Loucy (cell line): Measurements from ENCODE around the gene ARID1B.

Source experiments
- H2AFZ ChIP-seq: fragments of 200-600 bp; sonication (generic); 2 replicates; pipeline ENCODE4 v1.6.0; 2016; ENCODE audit warnings: antibody characterized with exemption, mild to moderate bottlenecking, low read length, moderate library complexity
- H3F3A ChIP-seq: fragments of 200-600 bp; 2 replicates; pipeline ENCODE4 v1.6.0; 2016; ENCODE audit warnings: antibody characterized with exemption, low read depth, mild to moderate bottlenecking
- H3K27me3 ChIP-seq: fragments of 200-600 bp; sonication (generic); 2 replicates; pipeline ENCODE4 v1.6.1; 2014; ENCODE audit warnings: low read length, mild to moderate bottlenecking; ENCODE audit not compliant: insufficient read depth, poor library complexity, severe bottlenecking
- H3K36me3 ChIP-seq: fragments of 200-600 bp; sonication (generic); 2 replicates; pipeline ENCODE4 v1.6.1; 2016; ENCODE audit warnings: low read length; ENCODE audit not compliant: insufficient read depth
- H3K4me1 ChIP-seq: fragments of 200-600 bp; sonication (generic); 2 replicates; pipeline ENCODE4 v1.5.1; 2014; ENCODE audit warnings: low read length, mild to moderate bottlenecking; ENCODE audit not compliant: insufficient read depth, poor library complexity, severe bottlenecking
- H3K4me2 ChIP-seq: fragments of 200-600 bp; sonication (generic); 2 replicates; pipeline ENCODE4 v1.6.0; 2014; ENCODE audit warnings: antibody characterized with exemption, low read length, low read depth, mild to moderate bottlenecking; ENCODE audit not compliant: poor library complexity, severe bottlenecking
- H3K4me3 ChIP-seq: fragments of 200-600 bp; sonication (generic); 2 replicates; pipeline ENCODE4 v1.5.1; 2014; ENCODE audit warnings: low read length, mild to moderate bottlenecking, mixed read lengths; ENCODE audit not compliant: poor library complexity, severe bottlenecking
- H3K79me2 ChIP-seq: fragments of 200-600 bp; sonication (generic); 2 replicates; pipeline ENCODE4 v1.6.1; 2014; ENCODE audit warnings: low read length; ENCODE audit not compliant: insufficient read depth
- H3K9ac ChIP-seq: fragments of 200-600 bp; sonication (generic); 2 replicates; pipeline ENCODE4 v1.6.0; 2014; ENCODE audit warnings: mild to moderate bottlenecking, low read depth, low read length, moderate library complexity; ENCODE audit not compliant: poor library complexity, severe bottlenecking
- H3K9me2 ChIP-seq: fragments of 200-600 bp; sonication (generic); replicated peaks from 2 replicates; pipeline ENCODE4 v1.6.1; 2016; ENCODE audit warnings: low read depth, low read length, mixed read lengths
- H3K9me3 ChIP-seq: fragments of 200-600 bp; sonication (generic); 2 replicates; pipeline ENCODE4 v1.6.1; 2014; ENCODE audit warnings: mild to moderate bottlenecking, antibody characterized with exemption, low read length, low read depth; ENCODE audit not compliant: insufficient read depth
- H4K20me1 ChIP-seq: fragments of 200-600 bp; sonication (generic); 2 replicates; pipeline ENCODE4 v1.6.0; 2014; ENCODE audit warnings: antibody characterized with exemption, low read length, mild to moderate bottlenecking; ENCODE audit not compliant: insufficient read depth, poor library complexity, severe bottlenecking
- EZH2phosphoT487 ChIP-seq: fragments of 200-600 bp; IDR thresholded peaks from 2 replicates; pipeline ENCODE4 v1.6.1; 2018; ENCODE audit warnings: antibody characterized with exemption, mild to moderate bottlenecking, moderate library complexity, borderline replicate concordance
- TF ChIP-seq, protein P1 (sequence below): fragments of 200-600 bp; sonication (generic); conservative IDR thresholded peaks from 2 replicates; pipeline ENCODE4 v1.5.1; 2014; ENCODE audit warnings: mild to moderate bottlenecking, antibody characterized with exemption, low read length

The ARID1B gene

DNA sequence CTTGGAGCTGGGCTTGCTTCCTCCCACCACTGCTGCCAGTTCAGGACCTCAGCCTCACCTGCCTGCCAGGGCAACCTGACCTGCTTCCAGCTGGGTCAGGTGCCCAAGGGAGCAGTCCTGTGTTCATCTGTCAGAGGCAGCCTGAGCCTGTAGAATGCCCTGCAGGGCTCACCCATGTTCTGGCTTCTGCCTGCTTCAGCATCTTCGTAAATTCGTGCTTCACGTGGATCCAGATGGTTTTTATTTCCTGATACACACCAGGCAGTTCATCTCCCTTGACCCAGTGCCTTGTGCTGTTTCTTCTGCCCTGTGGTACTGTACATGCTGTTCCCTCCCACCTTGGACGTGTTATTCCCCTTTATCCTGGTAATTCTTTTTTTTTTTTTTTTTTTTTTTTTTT lies 50.2 kb downstream of the ARID1B start:
- Histone ChIP-seq H3F3A (no peaks in the 10 kb centered on the region), H3K79me2 (peaks cover 96% of the 10 kb centered on the region), H3K36me3 (peaks cover 51% of the 10 kb centered on the region), H3K9me2 (no peaks in the 10 kb centered on the region), H3K27me3 (no peaks in the 10 kb centered on the region), H4K20me1 (peaks cover 86% of the 10 kb centered on the region), H3K4me2 (no peak overlapping the region), H3K4me1 (peaks cover 16% of the 10 kb centered on the region), H3K9me3 (no peaks in the 10 kb centered on the region), H3K4me3 (no peak overlapping the region), H2AFZ (no peak overlapping the region), H3K9ac (no peak overlapping the region)
- TF ChIP-seq, protein P1, sequence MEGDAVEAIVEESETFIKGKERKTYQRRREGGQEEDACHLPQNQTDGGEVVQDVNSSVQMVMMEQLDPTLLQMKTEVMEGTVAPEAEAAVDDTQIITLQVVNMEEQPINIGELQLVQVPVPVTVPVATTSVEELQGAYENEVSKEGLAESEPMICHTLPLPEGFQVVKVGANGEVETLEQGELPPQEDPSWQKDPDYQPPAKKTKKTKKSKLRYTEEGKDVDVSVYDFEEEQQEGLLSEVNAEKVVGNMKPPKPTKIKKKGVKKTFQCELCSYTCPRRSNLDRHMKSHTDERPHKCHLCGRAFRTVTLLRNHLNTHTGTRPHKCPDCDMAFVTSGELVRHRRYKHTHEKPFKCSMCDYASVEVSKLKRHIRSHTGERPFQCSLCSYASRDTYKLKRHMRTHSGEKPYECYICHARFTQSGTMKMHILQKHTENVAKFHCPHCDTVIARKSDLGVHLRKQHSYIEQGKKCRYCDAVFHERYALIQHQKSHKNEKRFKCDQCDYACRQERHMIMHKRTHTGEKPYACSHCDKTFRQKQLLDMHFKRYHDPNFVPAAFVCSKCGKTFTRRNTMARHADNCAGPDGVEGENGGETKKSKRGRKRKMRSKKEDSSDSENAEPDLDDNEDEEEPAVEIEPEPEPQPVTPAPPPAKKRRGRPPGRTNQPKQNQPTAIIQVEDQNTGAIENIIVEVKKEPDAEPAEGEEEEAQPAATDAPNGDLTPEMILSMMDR, result no peak
- no peak for TF ChIP-seq EZH2phosphoT487

DNA sequence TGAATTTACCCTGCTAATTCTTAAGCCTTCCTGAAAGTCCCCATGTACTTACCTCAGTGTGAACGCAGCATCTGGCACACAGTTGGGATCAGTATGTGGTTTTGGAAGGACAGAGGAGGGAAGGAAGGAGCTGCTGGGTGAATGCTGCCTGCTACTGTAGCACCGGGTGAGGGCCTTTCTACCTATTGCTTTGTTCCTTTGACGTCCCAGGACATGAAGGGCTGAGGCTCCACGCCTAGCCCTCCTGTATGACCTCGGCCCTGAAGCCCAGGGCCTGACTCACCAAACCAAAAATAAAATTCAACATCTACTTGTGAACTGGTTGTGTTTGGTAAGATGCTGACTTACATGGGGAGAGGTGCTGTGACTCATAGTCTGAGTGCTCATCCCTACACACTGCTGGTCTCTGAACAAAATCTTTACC lies 51.1 kb downstream of the ARID1B start:
- H3K4me3 ChIP-seq, result no peak overlapping the region
- peaks cover 16% of the 10 kb centered on the region for H3K4me1 ChIP-seq
- H3K4me2 ChIP-seq, result no peak overlapping the region
- peaks cover 51% of the 10 kb centered on the region for H3K36me3 ChIP-seq
- no peak overlapping the region for H3K9ac ChIP-seq
- H3F3A ChIP-seq, result no peaks in the 10 kb centered on the region
- H3K9me2 ChIP-seq, result no peaks in the 10 kb centered on the region
- no peak overlapping the region for H2AFZ ChIP-seq
- H4K20me1 ChIP-seq, result peaks cover 86% of the 10 kb centered on the region
- H3K79me2 ChIP-seq, result peaks cover 96% of the 10 kb centered on the region
- no peaks in the 10 kb centered on the region for H3K27me3 ChIP-seq
- TF ChIP-seq, protein P1, result no peak
- no peak for TF ChIP-seq EZH2phosphoT487
- H3K9me3 ChIP-seq, result no peaks in the 10 kb centered on the region

DNA sequence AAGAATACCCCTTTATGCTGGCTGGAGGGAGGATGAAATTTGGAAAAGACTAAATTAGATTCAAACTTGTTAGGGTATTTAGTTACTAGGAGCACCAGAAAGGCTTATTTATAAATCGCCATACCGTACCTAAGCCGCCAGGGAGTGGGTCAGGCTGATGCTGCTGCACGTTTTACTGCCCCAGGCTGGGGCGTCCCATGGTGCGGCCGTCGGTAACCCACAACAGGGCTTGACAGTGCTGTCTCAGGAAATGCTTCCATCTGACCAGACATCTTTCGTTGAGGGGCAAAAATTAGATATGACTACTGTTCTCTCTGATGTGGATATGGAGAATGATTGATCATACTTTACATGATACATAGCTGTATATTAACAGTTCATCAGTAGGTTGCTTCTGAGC lies 52.9 kb downstream of the ARID1B start:
- peaks cover 58% of the 10 kb centered on the region for H3K36me3 ChIP-seq
- no peaks in the 10 kb centered on the region for H3K9me3 ChIP-seq
- no peak overlapping the region for H3K4me3 ChIP-seq
- H3K9ac ChIP-seq, result no peak overlapping the region
- no peaks in the 10 kb centered on the region for H3F3A ChIP-seq
- peaks cover 98% of the 10 kb centered on the region for H3K79me2 ChIP-seq
- TF ChIP-seq, protein P1, result no peak
- TF ChIP-seq EZH2phosphoT487, result no peak
- H4K20me1 ChIP-seq, result peaks cover 91% of the 10 kb centered on the region
- no peaks in the 10 kb centered on the region for H3K9me2 ChIP-seq
- H3K4me2 ChIP-seq, result no peak overlapping the region
- no peak overlapping the region for H2AFZ ChIP-seq
- H3K4me1 ChIP-seq, result peaks cover 12% of the 10 kb centered on the region
- H3K27me3 ChIP-seq, result no peaks in the 10 kb centered on the region
